Tongue (tissue), 2 donors: Measurements from ENCODE around the gene KCTD19. TPM values are rescaled to one million over a fixed set of nuclear protein-coding genes. Genes with fewer than 3 reads are reported as not detected.

Experiments
- DNase-seq: peaks from one replicate; pipeline ENCODE4 v3.0.0-alpha.2; 2015
- total RNA-seq: library from RNA; depleted of rRNA; stranded (reverse); fragments of >200 nt; gene quantifications from one replicate; pipeline ENCODE4 v1.2.3, GENCODE V29; 2014

Gene KCTD19
- total RNA-seq, 1 donor from 2014 or later, result 0.10 TPM

GRCh38 chr16:67317853-67318252 lies 8.7 kb downstream of the KCTD19 start:
- DNase-seq, result no peak

GRCh38 chr16:67312719-67313118 lies 13.8 kb downstream of the KCTD19 start:
- no peak for DNase-seq

- DNase-seq, result peak; percentile 49
Measured at GRCh38 chr16:67311607-67312488, 14.7 kb downstream of the KCTD19 start.

DNA sequence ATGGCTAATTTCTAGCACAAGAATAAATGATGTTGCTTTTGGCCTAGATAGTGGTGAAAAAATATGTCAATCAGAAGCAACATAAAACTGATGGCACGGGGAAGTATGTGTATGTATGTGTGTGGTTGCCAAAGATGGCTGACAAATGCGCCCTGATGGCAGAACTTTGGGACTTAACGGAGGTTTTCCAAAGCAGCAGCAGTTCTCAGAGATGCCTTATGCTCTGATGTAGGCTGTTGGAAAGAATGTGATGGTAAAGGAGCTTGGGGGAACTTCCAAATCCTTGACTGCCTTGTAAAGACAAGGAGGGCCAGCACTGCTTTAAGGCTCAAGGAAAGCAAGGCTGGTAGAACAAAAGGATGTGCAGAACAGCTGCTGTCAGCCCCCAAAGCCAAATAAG lies 16.0 kb downstream of the KCTD19 start:
- DNase-seq, result no peak

GRCh38 chr16:67305216-67306071 lies 21.1 kb downstream of the KCTD19 start:
- no peak for DNase-seq

DNA sequence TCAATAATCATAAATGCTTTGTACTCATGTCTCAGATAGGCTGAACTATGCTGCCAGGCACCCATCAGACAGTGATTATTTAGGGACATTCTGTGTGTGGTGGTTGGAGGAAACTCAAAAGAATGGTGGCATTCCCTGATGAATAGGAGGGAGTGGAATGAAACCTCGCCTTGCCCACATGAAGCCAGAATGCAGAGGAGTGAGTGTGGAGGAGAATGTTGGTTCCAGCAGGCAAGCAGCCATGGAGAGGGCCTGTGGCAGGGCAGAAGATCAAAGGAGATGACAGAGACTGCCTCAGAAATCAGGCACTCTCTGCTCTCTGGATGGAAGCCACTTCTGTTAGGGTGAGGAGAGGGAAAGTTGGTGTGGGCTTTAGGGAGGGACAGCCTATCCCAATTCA lies 22.5 kb downstream of the KCTD19 start:
- DNase-seq, result no peak

DNA sequence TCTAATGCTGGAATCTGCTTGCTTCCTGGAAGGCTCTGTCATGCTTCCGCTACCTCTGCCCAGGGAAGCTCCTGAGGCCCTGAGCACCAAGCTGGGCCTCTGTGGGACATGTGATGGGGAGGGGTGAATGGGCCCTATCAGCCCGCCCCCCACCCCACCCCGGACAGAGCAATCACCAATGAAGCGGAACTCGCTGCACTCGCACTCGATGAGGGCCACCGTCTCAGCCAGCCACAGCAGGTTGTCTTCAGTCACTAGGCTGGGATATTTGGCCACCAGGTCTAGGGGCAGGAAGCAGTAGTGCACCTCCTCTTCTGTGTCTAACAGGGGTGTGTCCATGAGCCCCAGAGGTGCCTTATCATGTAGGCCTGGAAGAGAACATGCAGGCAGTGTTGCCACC lies 23.6 kb downstream of the KCTD19 start:
- DNase-seq, result no peak

- DNase-seq, result no peak
Measured at GRCh38 chr16:67302076-67302475, 24.5 kb downstream of the KCTD19 start.

DNA sequence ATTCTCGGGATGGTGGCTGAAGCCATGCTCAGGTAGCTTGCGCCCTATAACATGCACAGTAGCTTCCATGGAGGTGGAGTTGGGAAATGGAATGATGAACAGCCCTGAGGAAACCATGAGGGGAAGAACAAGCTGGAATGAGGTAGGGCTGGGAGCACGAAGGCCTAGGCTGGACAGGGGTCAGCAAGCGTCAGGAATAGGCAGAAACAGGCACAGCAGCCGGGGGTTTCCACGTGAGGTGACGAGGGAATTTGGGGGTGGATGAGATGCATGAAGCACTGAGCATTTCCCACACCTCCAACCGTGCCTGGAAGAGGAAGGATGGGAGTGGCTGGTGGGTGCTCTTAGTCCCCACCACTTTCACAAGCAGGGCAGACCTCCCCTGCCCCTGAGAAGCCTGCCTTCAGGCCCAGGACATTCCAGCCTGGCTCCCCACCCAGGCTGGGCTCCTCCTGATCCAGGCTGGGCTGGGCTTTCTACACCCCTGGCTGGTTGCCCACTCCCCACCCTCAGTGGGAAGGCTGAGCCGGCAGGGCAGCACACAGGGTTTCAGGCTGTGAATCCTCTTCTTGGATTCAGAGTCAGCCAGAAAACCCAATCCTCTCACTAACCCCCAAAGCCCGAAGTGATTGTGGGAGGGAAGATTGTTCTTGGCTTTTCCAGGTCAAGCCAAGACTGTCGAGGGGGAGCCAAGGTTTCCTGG lies 25.3 kb downstream of the KCTD19 start:
- DNase-seq, result peak; percentile 78

- DNase-seq, result no peak
Measured at GRCh38 chr16:67299269-67299668, 27.3 kb downstream of the KCTD19 start.

DNA sequence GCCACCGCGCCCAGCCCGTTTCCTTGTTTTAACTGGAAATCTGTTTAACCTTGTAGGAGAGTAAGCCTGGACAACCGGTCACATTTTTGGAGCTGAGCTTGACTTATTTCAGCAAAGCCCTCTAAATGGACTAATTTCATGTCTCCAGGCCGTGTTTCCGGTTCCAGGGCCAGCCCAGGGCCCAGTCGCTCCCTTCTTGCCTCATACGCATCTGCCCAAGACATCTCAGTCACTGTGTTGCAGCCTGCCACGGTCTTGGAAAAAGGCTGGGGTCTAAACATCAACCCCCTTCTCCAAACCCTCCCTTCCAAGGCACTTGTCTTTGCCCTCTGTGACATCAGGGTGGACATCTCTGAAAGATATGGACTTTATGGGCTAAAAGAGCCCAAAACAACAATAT lies 28.3 kb downstream of the KCTD19 start:
- DNase-seq, result no peak

- DNase-seq, result no peak
Measured at GRCh38 chr16:67296420-67296819, 30.1 kb downstream of the KCTD19 start.

GRCh38 chr16:67294938-67295361 lies 31.6 kb downstream of the KCTD19 start:
- peak; percentile 24 for DNase-seq

GRCh38 chr16:67294171-67294757 lies 32.3 kb downstream of the KCTD19 start:
- DNase-seq, result no peak

- DNase-seq, result no peak
Measured at GRCh38 chr16:67291461-67291860, 35.1 kb downstream of the KCTD19 start.

GRCh38 chr16:67287960-67288359 lies 38.6 kb downstream of the KCTD19 start:
- DNase-seq, result no peak

- no peak for DNase-seq
Measured at GRCh38 chr16:67286441-67287235, 39.9 kb downstream of the KCTD19 start.

GRCh38 chr16:67284699-67285646 lies 41.6 kb downstream of the KCTD19 start:
- DNase-seq, result peak; percentile 27

DNA sequence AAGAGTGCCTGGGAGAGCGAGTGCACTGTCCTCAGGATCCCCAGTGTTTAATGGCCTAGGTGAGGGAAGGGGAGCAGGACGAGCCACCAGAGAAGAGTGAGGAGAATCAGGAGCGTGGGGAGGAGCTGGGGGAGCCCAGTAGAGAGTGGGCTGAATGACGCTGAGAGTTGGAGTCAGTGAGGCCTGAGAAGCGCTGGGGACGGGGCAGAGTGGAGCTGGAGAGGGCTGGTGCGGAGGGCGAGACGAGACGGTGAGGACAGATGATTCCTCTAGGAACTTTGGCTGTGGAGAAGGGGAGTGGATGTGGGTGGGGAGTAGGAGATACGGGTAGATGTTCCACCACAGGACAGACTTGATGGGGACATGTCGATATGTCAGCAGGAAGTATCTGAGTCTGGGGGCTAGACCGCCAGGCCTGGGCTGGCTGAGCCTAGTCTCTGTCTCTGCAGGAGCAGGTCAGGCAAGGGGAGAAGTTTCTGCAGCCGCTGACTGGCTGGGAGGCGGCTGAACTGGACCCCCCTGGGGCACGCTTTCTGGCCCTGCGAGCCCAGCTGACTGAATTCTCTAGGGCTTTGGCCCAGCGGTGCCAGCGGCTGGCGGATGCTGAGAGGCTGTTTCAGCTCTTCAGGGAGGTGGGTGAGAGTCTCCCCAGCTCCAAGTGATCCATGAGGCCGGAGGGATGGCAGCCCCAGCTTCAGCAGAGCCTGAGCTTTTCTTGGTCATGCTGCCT lies 42.5 kb downstream of the KCTD19 start:
- no peak for DNase-seq
